ENCODE results near the gene ATP6V0A4.

GRCh38 chr7:138713191-138713590, 84.8 kb downstream of the ATP6V0A4 start:
- TF ChIP-seq, protein P1, sequence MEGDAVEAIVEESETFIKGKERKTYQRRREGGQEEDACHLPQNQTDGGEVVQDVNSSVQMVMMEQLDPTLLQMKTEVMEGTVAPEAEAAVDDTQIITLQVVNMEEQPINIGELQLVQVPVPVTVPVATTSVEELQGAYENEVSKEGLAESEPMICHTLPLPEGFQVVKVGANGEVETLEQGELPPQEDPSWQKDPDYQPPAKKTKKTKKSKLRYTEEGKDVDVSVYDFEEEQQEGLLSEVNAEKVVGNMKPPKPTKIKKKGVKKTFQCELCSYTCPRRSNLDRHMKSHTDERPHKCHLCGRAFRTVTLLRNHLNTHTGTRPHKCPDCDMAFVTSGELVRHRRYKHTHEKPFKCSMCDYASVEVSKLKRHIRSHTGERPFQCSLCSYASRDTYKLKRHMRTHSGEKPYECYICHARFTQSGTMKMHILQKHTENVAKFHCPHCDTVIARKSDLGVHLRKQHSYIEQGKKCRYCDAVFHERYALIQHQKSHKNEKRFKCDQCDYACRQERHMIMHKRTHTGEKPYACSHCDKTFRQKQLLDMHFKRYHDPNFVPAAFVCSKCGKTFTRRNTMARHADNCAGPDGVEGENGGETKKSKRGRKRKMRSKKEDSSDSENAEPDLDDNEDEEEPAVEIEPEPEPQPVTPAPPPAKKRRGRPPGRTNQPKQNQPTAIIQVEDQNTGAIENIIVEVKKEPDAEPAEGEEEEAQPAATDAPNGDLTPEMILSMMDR (IDR thresholded peaks at IDR 0.05; ENCODE audit: insufficient read depth, low read length, poor library complexity, severe bottlenecking), result no peak
- TF ChIP-seq EZH2phosphoT487 (conservative IDR thresholded peaks at IDR 0.05; ENCODE audit: low read length), result no peak
